Bronchial epithelial cell (primary cell): ENCODE results near the gene WDR86. TPM values are rescaled to one million over a fixed set of nuclear protein-coding genes. Genes with fewer than 3 reads are reported as not detected.

Experiments
- DNase-seq: peaks from one replicate; pipeline ENCODE4 v3.0.0-alpha.2; 2010; ENCODE audit warnings: low read depth
- FAIRE-seq: peaks from 2 replicates; lab custom pipeline; 2011; peaks lifted over from hg19 to GRCh38; lab: Jason Lieb, UNC
- H3K27me3 ChIP-seq: 2 replicates; pipeline ENCODE4 v1.5.1; 2011; ENCODE audit warnings: low read length; ENCODE audit not compliant: control insufficient read depth, insufficient read depth
- H3K36me3 ChIP-seq: 2 replicates; pipeline ENCODE4 v1.5.1; 2011; ENCODE audit warnings: low read length; ENCODE audit not compliant: control insufficient read depth, insufficient read depth
- H3K4me3 ChIP-seq: 2 replicates; pipeline ENCODE4 v1.5.1; 2011; ENCODE audit warnings: mild to moderate bottlenecking, low read depth, low read length, control low read depth
- CTCF ChIP-seq: IDR thresholded peaks from 2 replicates; pipeline ENCODE4 v1.5.1; 2011; ENCODE audit warnings: mild to moderate bottlenecking, moderate library complexity, low read length, control low read depth, inconsistent platforms; ENCODE audit not compliant: insufficient read depth, severe bottlenecking
- total RNA-seq: library from RNA; depleted of rRNA; stranded (reverse); fragments of >200 nt; gene quantifications from 2 replicates; pipeline ENCODE4 v1.2.1, GENCODE V29; 2014

The WDR86 gene
- total RNA-seq, 1 donor from 2014 or later, result 0.79 TPM

- no peak for TF ChIP-seq CTCF
- FAIRE-seq, result no peak
- DNase-seq, result no peak
- H3K36me3 ChIP-seq, result no peaks in the 10 kb centered on the region
- H3K27me3 ChIP-seq, result no peaks in the 10 kb centered on the region
- no peak overlapping the region for H3K4me3 ChIP-seq
These were observed 9.9 kb downstream of the WDR86 start for GRCh38 chr7:151399906-151400305.

- H3K4me3 ChIP-seq, result no peak overlapping the region
- FAIRE-seq, result no peak
- no peak for DNase-seq
- TF ChIP-seq CTCF, result no peak
- no peaks in the 10 kb centered on the region for H3K27me3 ChIP-seq
- no peaks in the 10 kb centered on the region for H3K36me3 ChIP-seq
These were observed 10.6 kb downstream of the WDR86 start for GRCh38 chr7:151399305-151399601.

- Histone ChIP-seq H3K27me3 (no peaks in the 10 kb centered on the region), H3K4me3 (no peak overlapping the region), H3K36me3 (no peaks in the 10 kb centered on the region)
- TF ChIP-seq CTCF, result no peak
- no peak for DNase-seq
- no peak for FAIRE-seq
These were observed 11.2 kb downstream of the WDR86 start for GRCh38 chr7:151398446-151399304.

- DNase-seq (no peak), FAIRE-seq (no peak)
- Histone ChIP-seq H3K36me3 (no peaks in the 10 kb centered on the region), H3K4me3 (no peak overlapping the region), H3K27me3 (no peaks in the 10 kb centered on the region)
- no peak for TF ChIP-seq CTCF
These were observed 12.8 kb downstream of the WDR86 start for GRCh38 chr7:151397026-151397425.

GRCh38 chr7:151396328-151396970 lies 13.4 kb downstream of the WDR86 start:
- H3K36me3 ChIP-seq, result no peaks in the 10 kb centered on the region
- no peak overlapping the region for H3K4me3 ChIP-seq
- DNase-seq, result no peak
- no peak for FAIRE-seq
- no peaks in the 10 kb centered on the region for H3K27me3 ChIP-seq
- TF ChIP-seq CTCF, result no peak

- TF ChIP-seq CTCF, result no peak
- Histone ChIP-seq H3K36me3 (no peaks in the 10 kb centered on the region), H3K27me3 (no peaks in the 10 kb centered on the region), H3K4me3 (no peak overlapping the region)
- no peak for FAIRE-seq
- no peak for DNase-seq
These were observed 14.8 kb downstream of the WDR86 start for GRCh38 chr7:151395036-151395367.
